ENCODE data around the gene SLC7A6OS.

The SLC7A6OS gene

DNA sequence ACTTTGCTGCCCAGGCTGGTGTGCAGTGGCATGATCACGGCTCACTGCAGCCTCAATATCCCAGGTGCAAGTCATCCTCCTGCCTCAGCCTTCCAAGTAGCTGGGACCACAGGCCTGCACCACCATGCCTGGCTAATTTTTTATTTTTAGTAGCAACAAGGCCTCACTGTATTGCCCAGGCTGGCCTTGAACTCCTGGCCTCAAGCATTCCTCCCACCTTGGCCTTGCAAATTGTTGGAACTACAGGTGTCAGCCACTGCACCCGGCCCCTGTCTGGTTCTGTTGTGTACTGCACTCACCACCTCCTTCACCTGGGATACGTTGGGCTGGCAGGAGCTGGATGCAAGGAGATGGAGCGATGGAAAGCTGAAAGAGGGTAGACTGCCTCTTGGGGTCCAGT lies 57.0 kb downstream of the SLC7A6OS start:
- DNase-seq (ENCODE audit: low spot score), result no peak

DNA sequence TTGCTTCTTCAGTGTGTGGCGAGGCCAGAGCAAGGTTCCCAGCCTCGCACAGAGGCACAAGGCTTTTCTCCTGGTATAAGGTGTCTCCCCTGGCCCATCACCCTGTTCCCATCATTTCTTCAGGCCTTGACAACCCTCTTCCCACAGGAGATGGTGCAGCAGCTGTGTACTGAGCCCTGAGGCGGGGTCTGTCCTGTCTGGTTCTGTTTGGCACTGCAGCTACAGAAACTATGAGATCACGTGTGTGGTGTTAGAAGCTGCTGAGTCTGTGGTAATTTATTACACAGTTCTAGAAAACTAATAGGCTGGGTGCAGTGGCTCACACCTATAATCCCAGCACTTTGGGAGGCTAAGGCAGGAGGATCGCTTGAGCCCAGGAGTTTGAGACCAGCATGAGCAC lies 58.4 kb downstream of the SLC7A6OS start:
- DNase-seq (ENCODE audit: low spot score), result no peak

DNA sequence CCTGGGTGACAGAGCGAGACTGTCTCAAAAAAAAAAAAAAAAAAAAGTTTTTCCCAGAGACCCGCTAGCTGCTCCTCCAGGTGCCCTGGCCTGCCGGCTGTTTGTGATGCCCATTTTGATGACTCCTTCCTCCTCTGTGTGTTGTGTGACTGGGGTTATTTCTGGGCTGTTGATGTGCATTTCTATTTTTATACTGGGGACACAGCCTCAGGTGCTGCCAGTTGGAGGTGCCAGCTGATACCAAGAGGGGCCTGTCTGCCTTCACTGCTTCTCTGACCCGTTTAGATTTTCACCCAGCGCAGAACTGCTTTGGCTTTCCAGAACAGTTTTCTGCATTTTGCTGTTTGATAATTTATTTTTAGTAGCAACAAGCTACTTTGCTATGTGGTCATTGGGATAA lies 58.9 kb downstream of the SLC7A6OS start:
- no peak for DNase-seq (ENCODE audit: low spot score)

DNA sequence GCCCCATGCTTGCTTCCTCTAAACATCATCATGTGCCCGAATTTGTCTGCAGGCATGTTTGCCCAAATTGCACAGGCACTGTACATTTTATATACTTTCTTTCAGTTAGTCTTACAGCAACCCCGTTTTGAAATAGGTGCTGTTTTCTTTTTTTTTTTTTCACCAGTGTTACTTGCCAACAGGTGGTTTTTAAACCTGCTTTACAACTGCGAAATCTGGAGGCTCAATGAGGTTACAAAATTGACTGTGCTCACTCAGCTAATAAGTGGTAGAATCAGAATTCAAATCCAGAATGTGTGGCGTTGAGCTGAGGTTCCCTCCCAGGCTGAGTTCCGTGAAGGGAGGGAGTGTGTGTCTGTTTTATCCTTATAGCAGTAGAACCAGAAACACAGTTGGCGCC lies 59.8 kb downstream of the SLC7A6OS start:
- DNase-seq (ENCODE audit: low spot score), result no peak

DNA sequence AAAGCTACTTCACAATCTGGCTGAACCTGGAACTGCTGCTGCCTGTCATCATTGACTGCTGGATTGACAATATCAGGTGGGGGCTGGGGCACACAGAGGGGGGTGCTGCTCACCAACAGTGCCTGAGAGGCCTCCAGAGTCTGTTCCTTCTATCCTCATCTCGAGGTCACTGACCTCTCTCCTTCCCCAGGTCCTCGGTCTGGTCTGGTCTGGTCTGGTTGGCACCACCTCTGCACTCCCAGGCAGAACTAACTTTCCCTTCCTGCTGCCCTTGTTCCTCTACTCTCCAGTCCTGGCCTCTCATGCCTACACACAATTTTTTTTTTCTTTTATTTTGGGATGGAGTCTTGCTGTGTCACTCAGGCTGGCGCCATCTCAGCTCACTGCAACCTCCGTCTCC lies 61.4 kb downstream of the SLC7A6OS start:
- no peak for DNase-seq (ENCODE audit: low spot score)

Data from ecto neural progenitor cell (in vitro differentiated cells).